HG02610 (cell line): ENCODE measurements around the gene CNTNAP1.

Source experiments
- ATAC-seq: cut with Tn5 transposase; IDR thresholded peaks from one replicate; pipeline ENCODE4 v1.9.1; 2021; ENCODE audit warnings: mild to moderate bottlenecking, moderate library complexity; ENCODE audit not compliant: unreplicated experiment

CNTNAP1 gene

GRCh38 chr17:42669977-42670788, 12.1 kb upstream of the CNTNAP1 start:
- ATAC-seq, result no peak

GRCh38 chr17:42670789-42671657, 11.3 kb upstream of the CNTNAP1 start:
- ATAC-seq, result no peak

- ATAC-seq, result no peak
Observed at GRCh38 chr17:42672038-42672437, 10.3 kb upstream of the CNTNAP1 start.

- no peak for ATAC-seq
Observed at GRCh38 chr17:42673266-42673884, 9.0 kb upstream of the CNTNAP1 start.

GRCh38 chr17:42673885-42674754, 8.2 kb upstream of the CNTNAP1 start:
- no peak for ATAC-seq

GRCh38 chr17:42674755-42675347, 7.5 kb upstream of the CNTNAP1 start:
- ATAC-seq, result no peak

GRCh38 chr17:42675348-42675964, 6.9 kb upstream of the CNTNAP1 start:
- ATAC-seq, result no peak

GRCh38 chr17:42675965-42676423, 6.3 kb upstream of the CNTNAP1 start:
- no peak for ATAC-seq

GRCh38 chr17:42676424-42677011, 5.8 kb upstream of the CNTNAP1 start, which contains the start of gene PLEKHH3:
Gene PLEKHH3 (minus strand): TSS chr17:42676994. CDS start chr17:42676563, 431 bp downstream.
- ATAC-seq, result no peak

- ATAC-seq, result peak; percentile 72
Observed at GRCh38 chr17:42677012-42677857, 5.1 kb upstream of the CNTNAP1 start.

GRCh38 chr17:42677921-42678781, 4.2 kb upstream of the CNTNAP1 start:
- no peak for ATAC-seq

- ATAC-seq, result no peak
Observed at GRCh38 chr17:42678951-42679491, 3.3 kb upstream of the CNTNAP1 start.

GRCh38 chr17:42679492-42680330, 2.6 kb upstream of the CNTNAP1 start:
- no peak for ATAC-seq

GRCh38 chr17:42680331-42680808, 2.0 kb upstream of the CNTNAP1 start:
- no peak for ATAC-seq

- ATAC-seq, result no peak
Observed at GRCh38 chr17:42682722-42683403, 532 bp downstream of the CNTNAP1 start.
